Measurements from ENCODE around the gene DBR1.

The DBR1 gene

DNA sequence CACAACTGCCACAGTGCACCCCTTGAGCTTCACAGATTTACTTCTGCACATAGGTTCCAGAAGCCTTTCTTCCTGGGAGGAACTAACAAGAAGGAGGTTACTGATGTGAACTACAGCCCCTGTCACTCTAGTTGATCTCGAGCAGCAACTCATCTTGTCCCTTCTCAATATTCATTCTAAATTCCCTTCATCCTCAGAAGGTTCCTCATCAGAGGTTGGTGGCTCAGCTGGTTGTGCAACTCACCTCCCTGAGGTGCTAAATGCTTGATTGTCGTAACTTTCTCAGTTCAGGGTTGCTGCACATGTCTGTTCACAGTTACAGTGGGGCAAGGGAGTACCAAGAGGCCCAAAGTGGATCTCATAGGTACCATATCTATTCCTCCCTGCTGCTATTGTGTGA is 36.9 kb downstream of the DBR1 start:
- TF ChIP-seq, protein P1, sequence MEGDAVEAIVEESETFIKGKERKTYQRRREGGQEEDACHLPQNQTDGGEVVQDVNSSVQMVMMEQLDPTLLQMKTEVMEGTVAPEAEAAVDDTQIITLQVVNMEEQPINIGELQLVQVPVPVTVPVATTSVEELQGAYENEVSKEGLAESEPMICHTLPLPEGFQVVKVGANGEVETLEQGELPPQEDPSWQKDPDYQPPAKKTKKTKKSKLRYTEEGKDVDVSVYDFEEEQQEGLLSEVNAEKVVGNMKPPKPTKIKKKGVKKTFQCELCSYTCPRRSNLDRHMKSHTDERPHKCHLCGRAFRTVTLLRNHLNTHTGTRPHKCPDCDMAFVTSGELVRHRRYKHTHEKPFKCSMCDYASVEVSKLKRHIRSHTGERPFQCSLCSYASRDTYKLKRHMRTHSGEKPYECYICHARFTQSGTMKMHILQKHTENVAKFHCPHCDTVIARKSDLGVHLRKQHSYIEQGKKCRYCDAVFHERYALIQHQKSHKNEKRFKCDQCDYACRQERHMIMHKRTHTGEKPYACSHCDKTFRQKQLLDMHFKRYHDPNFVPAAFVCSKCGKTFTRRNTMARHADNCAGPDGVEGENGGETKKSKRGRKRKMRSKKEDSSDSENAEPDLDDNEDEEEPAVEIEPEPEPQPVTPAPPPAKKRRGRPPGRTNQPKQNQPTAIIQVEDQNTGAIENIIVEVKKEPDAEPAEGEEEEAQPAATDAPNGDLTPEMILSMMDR (IDR thresholded peaks at IDR 0.05; ENCODE audit: low read depth, low read length, missing control alignments) = no peak
- DNase-seq (ENCODE audit: low read depth) = no peak
- no peak overlapping the region for H3K4me3 ChIP-seq (ENCODE audit: low read depth, low read length)

DNA sequence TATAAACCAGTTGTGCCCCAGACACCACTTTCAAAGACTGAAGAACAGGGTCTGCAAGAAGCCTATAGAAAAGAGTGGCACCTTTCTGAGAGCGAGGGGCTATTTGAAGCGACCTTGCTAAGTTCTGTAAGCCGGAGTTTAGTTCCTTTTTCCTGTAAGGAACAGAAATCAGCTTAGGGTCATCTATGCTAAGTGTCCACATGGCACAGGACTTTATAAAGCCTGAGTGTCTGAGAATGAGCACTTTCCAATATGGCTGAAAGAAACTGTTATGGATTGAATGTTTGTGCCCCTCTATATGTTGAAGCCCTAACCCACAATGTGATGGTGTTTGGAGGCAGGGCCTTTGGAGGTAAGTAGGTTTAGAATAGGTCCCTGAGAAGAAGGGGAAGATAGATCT is 38.5 kb downstream of the DBR1 start:
- no peak for DNase-seq (ENCODE audit: low read depth)
- TF ChIP-seq, protein P1 (IDR thresholded peaks at IDR 0.05; ENCODE audit: low read depth, low read length, missing control alignments) = no peak
- no peak overlapping the region for H3K4me3 ChIP-seq (ENCODE audit: low read depth, low read length)

DNA sequence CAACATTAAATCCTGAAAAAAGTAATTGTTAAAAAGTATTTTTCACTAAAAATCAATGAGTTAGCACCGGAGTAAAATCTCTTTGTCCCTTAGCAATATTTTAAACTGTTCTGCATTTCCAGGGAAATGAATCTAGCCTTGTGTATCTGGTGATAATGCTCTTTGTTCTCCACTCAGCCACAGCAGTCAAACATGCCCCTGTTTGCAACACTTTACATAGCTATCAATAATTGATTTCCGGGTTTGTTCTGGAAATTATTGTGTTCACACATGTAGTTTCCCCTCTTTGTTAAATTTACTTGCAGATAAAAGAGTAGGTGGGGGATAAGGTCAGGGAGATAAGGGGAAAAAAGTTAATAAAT is 38.9 kb downstream of the DBR1 start:
- no peak overlapping the region for H3K4me3 ChIP-seq (ENCODE audit: low read depth, low read length)
- TF ChIP-seq, protein P1 (IDR thresholded peaks at IDR 0.05; ENCODE audit: low read depth, low read length, missing control alignments) = no peak
- DNase-seq (ENCODE audit: low read depth) = no peak

DNA sequence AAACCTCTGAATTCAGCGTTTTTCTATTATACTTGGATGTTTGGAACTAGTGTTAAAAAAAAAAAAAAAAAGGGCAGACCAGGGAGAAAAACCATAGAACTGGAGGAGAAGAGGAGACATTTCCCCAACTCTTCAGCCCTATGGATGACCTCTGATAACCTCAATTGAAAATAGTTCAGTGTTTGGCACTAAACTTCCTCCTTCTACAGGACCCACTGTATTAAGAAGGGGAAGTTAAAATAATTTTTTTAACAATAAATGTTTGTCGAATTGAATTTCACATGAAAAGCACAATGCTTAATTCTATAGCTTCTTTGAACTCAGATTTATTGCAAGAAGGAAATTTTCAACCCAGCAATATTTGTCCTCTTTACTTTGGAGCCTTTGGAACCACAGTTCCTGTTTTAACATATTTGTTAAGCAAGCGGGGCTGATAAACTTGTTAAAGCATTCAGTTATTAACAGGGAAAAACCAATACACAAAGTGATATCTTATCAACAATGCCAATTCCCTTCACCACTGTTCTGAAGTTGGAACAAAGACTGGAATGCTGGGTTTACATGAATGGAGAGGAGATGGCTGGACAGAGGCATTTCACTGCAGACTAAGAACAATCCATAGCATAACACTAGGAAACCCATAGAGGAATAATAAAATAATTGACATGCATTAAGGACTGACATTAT is 39.4 kb downstream of the DBR1 start:
- no peak overlapping the region for H3K4me3 ChIP-seq (ENCODE audit: low read depth, low read length)
- TF ChIP-seq, protein P1 (IDR thresholded peaks at IDR 0.05; ENCODE audit: low read depth, low read length, missing control alignments) = no peak
- DNase-seq (ENCODE audit: low read depth) = no peak

DNA sequence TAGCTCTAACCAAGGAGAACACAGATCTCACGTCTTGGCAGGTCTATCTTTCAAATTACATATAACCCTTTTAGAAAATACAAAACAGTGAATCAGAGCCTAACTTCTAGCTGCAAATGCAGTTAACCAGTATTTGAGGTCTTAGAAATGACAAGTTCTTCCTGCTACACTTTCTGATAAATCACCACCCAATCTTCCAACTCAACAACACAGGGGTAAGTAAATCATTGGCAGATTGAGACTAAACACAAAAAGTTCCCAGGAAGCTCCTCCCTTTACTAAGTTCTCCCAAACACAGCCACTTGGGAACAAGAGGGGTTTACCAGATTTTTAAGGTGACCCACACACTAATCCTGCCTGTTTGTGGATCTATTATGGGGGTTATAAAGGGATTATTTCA is 42.5 kb downstream of the DBR1 start, which contains the start of gene A4GNT:
Gene A4GNT, minus strand, starts transcription at position 152 of the 400 bp plus-strand sequence. CDS start 1,134 bp downstream, outside the sequence.
- no peak within 1 kb of the TSS for H3K4me3 ChIP-seq (ENCODE audit: low read depth, low read length)
- no peak for DNase-seq (ENCODE audit: low read depth)
- TF ChIP-seq, protein P1 (IDR thresholded peaks at IDR 0.05; ENCODE audit: low read depth, low read length, missing control alignments) = no peak

DNA sequence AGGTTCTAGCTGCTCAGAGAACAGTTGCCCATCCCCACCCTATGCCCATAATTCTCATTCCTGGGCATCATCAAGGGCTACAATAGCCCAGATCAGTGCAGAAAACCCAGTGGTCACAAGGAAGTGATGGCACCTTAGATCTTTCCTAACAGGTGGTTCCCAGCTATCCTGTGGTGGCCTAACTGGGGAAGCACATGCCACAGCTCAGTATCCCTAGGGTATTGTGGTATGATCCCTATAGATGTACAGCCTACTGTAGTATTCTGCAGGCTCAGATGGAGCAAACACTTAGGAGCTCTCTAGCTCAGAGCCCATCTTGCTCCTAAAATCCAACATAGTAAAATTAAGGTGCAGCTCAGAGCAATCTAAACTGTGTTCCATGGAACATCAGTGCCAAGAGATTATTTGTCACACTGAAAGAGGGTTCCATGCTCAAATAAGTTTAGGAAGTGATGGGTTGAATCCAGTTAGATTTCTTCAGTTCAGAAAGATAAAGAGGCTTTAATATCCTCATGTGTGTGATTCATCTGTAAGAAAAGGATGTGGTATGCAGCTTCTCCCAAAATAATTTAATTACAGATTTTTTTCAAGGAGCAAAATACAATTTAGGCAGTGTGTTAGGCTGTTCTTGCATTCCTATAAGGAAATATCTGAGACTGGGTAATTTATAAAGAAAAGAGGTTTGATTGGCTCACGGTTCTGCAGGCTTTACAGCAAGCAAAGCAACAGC is 46.9 kb downstream of the DBR1 start:
- no peak for DNase-seq (ENCODE audit: low read depth)
- TF ChIP-seq, protein P1 (IDR thresholded peaks at IDR 0.05; ENCODE audit: low read depth, low read length, missing control alignments) = no peak
- H3K4me3 ChIP-seq (ENCODE audit: low read depth, low read length) = no peak overlapping the region

All from GM12864 (cell line).